GM19238 (cell line): ENCODE measurements around the gene CAST.
A peak's percentile ranks its signal among the peaks of the same experiment; 100 is the strongest.

Experiments used
- DNase-seq: peaks from one replicate; pipeline ENCODE4 v3.0.0; 2011; ENCODE audit warnings: low spot score; ENCODE audit not compliant: insufficient read length

Gene CAST

GRCh38 chr5:96664669-96665068 is 2.5 kb downstream of the CAST start:
- no peak for DNase-seq

- DNase-seq: no peak
Observed at GRCh38 chr5:96668725-96669124, 6.5 kb downstream of the CAST start.

GRCh38 chr5:96669909-96670308 is 7.7 kb downstream of the CAST start:
- DNase-seq: no peak

- no peak for DNase-seq
Observed at GRCh38 chr5:96671441-96671840, 9.3 kb downstream of the CAST start.

GRCh38 chr5:96673127-96673526 is 11.0 kb downstream of the CAST start:
- DNase-seq: no peak

- DNase-seq: no peak
Observed at GRCh38 chr5:96675882-96676281, 13.7 kb downstream of the CAST start.

- DNase-seq: no peak
Observed at GRCh38 chr5:96677496-96677895, 15.3 kb downstream of the CAST start.

GRCh38 chr5:96679293-96679692 is 17.1 kb downstream of the CAST start:
- no peak for DNase-seq

GRCh38 chr5:96680759-96681470 is 18.7 kb downstream of the CAST start:
- DNase-seq: no peak

- DNase-seq: no peak
Observed at GRCh38 chr5:96683392-96683791, 21.2 kb downstream of the CAST start.

- no peak for DNase-seq
Observed at GRCh38 chr5:96683810-96684209, 21.6 kb downstream of the CAST start.

GRCh38 chr5:96687080-96687479 is 24.9 kb downstream of the CAST start:
- no peak for DNase-seq

GRCh38 chr5:96687812-96688453 is 25.8 kb downstream of the CAST start:
- no peak for DNase-seq

GRCh38 chr5:96690861-96691260 is 28.7 kb downstream of the CAST start:
- DNase-seq: no peak

GRCh38 chr5:96691503-96692303 is 29.5 kb downstream of the CAST start:
- DNase-seq: no peak

- no peak for DNase-seq
Observed at GRCh38 chr5:96692441-96692840, 30.3 kb downstream of the CAST start.

GRCh38 chr5:96699186-96699820 is 37.1 kb downstream of the CAST start:
- DNase-seq: no peak

GRCh38 chr5:96702503-96703383 is 40.6 kb downstream of the CAST start:
- peak; percentile 43 for DNase-seq

GRCh38 chr5:96703384-96703920 is 41.3 kb downstream of the CAST start:
- peak; percentile 23 for DNase-seq

- no peak for DNase-seq
Observed at GRCh38 chr5:96703995-96704394, 41.8 kb downstream of the CAST start.
